ENCODE measurements around the gene GPR42. TPM values are rescaled to one million over a fixed set of nuclear protein-coding genes. Genes with fewer than 3 reads are reported as not detected.

GPR42 gene
- total RNA-seq, 3 donors from 2014 or later: 0.32 TPM; not detected in 2

DNA sequence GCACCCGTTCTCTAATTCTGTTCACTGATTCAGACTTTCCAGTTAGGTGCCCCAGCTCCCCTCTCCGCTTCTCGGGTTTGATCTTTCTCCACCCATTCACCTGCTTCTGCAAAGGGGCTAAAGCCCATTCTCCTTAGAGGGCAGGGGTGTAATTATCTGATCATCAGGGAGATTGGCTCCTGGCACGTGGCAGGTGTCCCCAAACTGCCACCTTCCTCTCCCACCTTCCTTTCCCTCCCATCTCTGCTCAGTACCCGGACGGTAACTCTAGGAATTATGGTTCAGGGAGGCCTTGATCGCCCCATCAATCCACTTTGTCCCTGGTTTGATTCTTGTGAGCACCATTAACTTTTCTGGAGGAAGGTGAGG, 23.0 kb upstream of the GPR42 start:
- no peak for ATAC-seq
- H3K9me3 ChIP-seq: no peaks in the 10 kb centered on the region
- intact Hi-C loops (cut with DNase I, micrococcal nuclease): no loop called here
- H3K36me3 ChIP-seq (ENCODE audit: low read depth): no peaks in the 10 kb centered on the region
- TF ChIP-seq, protein P1, sequence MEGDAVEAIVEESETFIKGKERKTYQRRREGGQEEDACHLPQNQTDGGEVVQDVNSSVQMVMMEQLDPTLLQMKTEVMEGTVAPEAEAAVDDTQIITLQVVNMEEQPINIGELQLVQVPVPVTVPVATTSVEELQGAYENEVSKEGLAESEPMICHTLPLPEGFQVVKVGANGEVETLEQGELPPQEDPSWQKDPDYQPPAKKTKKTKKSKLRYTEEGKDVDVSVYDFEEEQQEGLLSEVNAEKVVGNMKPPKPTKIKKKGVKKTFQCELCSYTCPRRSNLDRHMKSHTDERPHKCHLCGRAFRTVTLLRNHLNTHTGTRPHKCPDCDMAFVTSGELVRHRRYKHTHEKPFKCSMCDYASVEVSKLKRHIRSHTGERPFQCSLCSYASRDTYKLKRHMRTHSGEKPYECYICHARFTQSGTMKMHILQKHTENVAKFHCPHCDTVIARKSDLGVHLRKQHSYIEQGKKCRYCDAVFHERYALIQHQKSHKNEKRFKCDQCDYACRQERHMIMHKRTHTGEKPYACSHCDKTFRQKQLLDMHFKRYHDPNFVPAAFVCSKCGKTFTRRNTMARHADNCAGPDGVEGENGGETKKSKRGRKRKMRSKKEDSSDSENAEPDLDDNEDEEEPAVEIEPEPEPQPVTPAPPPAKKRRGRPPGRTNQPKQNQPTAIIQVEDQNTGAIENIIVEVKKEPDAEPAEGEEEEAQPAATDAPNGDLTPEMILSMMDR (IDR thresholded peaks at IDR 0.05): no peak
- DNase-seq: no peak
- H3K4me3 ChIP-seq: no peak overlapping the region
- H3K4me1 ChIP-seq (ENCODE audit: low read depth): no peaks in the 10 kb centered on the region

DNA sequence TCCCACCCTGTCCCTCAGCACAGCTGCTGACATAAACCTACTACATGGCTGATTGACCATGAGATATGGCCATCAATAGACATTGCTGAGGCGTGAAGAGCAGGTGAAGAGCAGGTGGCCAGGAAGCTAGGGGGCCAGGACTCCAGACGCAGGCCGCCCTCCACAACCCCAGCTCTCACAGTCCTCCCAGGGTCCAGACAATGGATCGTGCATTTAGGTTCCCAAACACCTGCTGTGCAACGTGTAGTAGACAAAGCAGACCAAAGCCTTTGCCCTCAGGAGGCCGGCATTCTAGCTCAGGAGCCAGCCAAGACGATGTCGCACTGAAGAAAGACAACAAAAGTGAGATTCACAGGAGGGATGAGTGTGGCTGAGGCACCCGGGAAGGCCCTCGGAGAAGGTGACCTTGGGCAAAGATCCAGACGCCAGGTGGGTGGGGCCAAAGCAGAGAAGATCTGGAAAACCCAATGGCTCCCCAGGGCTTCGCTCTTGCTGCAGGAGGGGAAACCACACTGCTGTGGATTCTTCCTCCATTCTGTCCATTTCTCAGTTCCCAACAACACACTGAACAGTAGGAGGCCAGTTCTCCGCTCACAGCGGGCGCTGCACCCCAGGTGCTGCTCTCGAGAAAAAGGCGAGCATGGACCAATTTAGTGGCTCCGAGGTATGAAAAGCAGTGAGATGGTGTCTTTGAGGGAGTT, 21.8 kb upstream of the GPR42 start:
- Histone ChIP-seq H3K9me3 (no peaks in the 10 kb centered on the region), H3K4me1 (ENCODE audit: low read depth) (no peaks in the 10 kb centered on the region), H3K4me3 (no peak overlapping the region), H3K36me3 (ENCODE audit: low read depth) (no peaks in the 10 kb centered on the region)
- ATAC-seq (no peak), DNase-seq (peak in 2 of 3 donors; percentile 18 to 41)
- TF ChIP-seq, protein P1 (IDR thresholded peaks at IDR 0.05): no peak
- intact Hi-C loops (cut with DNase I, micrococcal nuclease): no loop called here

DNA sequence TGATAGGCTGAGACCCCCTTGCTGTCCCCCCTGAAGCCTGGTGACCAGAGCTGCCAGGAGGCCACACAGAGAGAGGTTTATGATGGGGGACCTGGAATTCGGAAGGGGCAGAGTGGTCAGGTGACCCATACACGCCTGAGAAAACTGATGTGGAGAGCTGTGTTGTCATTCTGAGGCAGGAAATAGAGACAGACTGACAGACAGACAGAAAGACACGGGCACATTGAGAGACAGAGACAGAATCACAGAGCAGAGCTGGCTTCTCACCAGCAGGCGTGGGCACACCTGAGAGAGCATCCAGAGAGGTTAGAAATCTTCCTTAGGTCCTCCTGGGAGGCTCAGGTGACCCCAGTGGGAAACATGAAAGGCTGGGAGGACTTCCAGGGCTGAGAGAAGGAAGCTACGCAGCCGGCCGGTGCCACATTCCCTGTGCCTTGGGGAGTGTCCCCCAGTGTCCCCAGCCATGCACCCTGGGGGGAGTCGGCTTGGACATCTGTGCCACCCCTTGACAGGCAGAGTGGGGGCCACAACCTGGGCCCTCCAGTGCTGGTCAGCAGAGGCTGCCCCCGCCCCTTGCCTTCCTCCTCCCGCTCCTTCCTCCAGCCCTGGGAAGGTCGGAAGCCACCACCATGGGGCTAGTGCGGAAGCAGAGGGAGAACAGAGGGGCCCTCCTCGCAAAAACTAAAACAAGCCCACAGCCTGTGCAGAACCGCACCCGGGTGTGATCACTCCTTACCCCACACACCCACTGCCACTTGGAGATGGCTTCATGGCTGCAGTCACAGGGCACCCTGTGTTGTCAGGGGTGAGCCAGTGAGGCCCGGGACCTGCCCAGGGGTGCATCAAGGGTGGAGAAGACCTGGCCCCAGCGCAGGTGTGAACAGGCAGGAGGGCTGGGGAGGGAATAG, 21.0 kb upstream of the GPR42 start:
- intact Hi-C loops (cut with DNase I, micrococcal nuclease): loop anchor here in 1 of 2 donors (10.0 kb wide), 1 partner anchor 145 kb away; the partner anchor contains the start of gene KRTDAP
- Histone ChIP-seq H3K9me3 (no peaks in the 10 kb centered on the region), H3K4me1 (ENCODE audit: low read depth) (no peaks in the 10 kb centered on the region), H3K4me3 (no peak overlapping the region), H3K36me3 (ENCODE audit: low read depth) (no peaks in the 10 kb centered on the region)
- ATAC-seq (no peak), DNase-seq (peak in 1 of 3 donors; percentile 47)
- TF ChIP-seq, protein P1 (IDR thresholded peaks at IDR 0.05): no peak

DNA sequence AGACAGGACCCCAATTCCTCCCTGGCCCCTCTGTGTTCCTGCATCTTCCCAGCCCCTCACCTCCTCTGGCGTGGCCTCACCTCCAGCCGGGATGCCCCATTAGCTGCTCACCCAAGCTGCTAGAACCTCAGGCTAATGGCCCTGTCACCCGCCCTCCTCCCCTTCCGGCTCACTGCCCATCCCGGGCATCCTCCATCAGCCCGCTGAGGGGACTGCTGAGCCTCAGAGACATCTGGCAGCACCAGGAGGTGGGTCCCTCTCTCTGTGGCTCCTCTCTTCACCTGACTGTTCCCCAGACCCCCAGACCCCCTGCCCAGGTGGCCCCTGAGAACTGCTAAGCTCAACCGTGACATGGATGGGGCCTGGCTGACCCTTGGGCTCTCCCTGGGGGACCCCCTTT, 20.3 kb upstream of the GPR42 start:
- no peak overlapping the region for H3K4me3 ChIP-seq
- no peaks in the 10 kb centered on the region for H3K36me3 ChIP-seq (ENCODE audit: low read depth)
- TF ChIP-seq, protein P1 (IDR thresholded peaks at IDR 0.05): no peak
- intact Hi-C loops (cut with DNase I, micrococcal nuclease): loop anchor here in 1 of 2 donors (10.0 kb wide), 1 partner anchor 144 kb away; the partner anchor contains the start of gene KRTDAP
- no peak for ATAC-seq
- no peaks in the 10 kb centered on the region for H3K9me3 ChIP-seq
- H3K4me1 ChIP-seq (ENCODE audit: low read depth): no peaks in the 10 kb centered on the region
- peak in 1 of 3 donors; percentile 44 for DNase-seq

DNA sequence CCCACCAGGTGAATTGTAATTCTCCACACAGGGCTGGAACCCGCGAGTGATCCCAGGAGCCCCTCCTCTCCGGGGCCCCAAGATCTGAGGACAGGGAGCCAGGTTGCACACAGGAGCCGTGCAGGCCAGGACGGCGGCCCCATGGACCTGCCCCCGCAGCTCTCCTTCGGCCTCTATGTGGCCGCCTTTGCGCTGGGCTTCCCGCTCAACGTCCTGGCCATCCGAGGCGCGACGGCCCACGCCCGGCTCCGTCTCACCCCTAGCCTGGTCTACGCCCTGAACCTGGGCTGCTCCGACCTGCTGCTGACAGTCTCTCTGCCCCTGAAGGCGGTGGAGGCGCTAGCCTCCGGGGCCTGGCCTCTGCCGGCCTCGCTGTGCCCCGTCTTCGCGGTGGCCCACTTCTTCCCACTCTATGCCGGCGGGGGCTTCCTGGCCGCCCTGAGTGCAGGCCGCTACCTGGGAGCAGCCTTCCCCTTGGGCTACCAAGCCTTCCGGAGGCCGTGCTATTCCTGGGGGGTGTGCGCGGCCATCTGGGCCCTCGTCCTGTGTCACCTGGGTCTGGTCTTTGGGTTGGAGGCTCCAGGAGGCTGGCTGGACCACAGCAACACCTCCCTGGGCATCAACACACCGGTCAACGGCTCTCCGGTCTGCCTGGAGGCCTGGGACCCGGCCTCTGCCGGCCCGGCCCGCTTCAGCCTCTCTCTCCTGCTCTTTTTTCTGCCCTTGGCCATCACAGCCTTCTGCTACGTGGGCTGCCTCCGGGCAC, 19.3 kb upstream of the GPR42 start:
- DNase-seq: peak in 1 of 3 donors; percentile 46
- ATAC-seq: no peak
- H3K4me3 ChIP-seq: no peak overlapping the region
- no peaks in the 10 kb centered on the region for H3K4me1 ChIP-seq (ENCODE audit: low read depth)
- intact Hi-C loops (cut with DNase I, micrococcal nuclease): loop anchor here in 1 of 2 donors (10.0 kb wide), 1 partner anchor 143 kb away; the partner anchor contains the start of gene KRTDAP
- no peaks in the 10 kb centered on the region for H3K9me3 ChIP-seq
- H3K36me3 ChIP-seq (ENCODE audit: low read depth): no peaks in the 10 kb centered on the region
- TF ChIP-seq, protein P1 (IDR thresholded peaks at IDR 0.05): no peak

Data from mucosa of descending colon (tissue), 3 donors.